Iris pigment epithelial cell (primary cell): ENCODE data around the gene SH2D6.

Source experiments
- DNase-seq: peaks from one replicate; pipeline ENCODE4 v3.0.0-alpha.2; 2011; ENCODE audit warnings: low read depth

Gene SH2D6

GRCh38 chr2:85440729-85441128 is 22.2 kb downstream of the SH2D6 start:
- no peak for DNase-seq

DNA sequence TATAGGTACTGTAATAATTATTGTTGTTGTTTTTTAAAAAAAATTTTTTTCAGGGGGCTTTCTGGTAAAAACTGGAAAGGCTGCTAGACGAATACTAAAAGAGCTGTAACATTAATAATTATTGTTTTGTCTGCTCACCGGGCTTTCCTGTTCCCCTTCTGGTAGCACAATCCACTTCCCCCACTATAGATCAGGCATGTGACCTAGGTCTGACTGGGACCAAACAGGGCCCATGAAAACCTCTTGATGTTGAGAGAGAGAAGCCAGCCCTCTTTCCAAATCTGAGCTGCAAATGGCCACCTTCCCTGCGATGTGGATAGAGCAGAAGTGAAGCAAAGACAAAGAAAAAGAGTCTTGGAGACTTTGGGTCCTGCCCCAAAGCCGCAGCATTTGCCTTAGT is 23.4 kb downstream of the SH2D6 start:
- DNase-seq: no peak

GRCh38 chr2:85444629-85445172 is 26.2 kb downstream of the SH2D6 start:
- peak; percentile 52 for DNase-seq

- DNase-seq: peak; percentile 58
Observed at GRCh38 chr2:85445316-85446295, 27.1 kb downstream of the SH2D6 start.

DNA sequence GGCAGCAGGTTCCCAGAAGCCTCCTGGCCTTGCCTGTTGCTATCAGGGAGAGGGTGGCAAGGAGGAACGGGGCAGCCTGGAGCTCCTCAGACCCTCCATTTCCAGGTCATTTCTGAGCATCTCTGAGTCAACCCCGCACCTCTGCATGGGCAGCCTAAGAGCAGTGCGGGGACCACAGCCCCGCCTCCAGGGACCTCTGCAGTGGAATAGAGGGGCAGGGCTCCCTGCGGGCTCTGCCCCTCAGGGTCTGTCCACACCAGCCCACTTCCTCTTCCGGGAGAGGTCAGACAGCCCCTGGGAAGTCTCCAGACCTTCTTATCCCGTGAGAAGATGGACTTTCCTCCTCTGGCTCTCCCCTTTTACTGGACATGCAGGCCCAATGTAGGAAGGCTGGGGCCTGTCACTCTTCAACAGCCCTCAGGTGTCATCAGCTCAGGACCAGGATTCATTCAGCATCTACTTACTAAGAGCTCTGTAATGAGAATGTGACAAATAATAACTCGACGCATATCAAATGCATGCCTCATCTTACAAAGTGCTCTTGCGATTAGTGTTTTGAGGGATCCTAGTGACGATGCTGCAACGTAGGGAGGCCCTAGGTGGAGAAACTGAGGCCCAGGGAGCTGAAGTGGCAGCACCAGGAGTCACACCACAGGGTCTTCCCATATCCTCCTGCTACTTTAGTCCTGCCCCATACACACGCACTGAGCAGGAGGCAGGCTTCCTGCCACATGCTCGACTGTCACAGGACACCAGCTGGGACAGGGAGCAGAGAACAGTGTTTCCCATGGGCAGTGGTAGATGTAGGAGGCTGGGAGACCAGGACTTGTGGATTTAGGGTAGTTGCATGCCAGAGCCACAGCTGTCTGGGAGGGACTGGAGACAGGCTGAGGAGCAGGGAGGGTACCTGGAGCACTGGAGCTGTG is 28.0 kb downstream of the SH2D6 start:
- DNase-seq: no peak

- DNase-seq: no peak
Observed at GRCh38 chr2:85447222-85447585, 28.7 kb downstream of the SH2D6 start.

GRCh38 chr2:85448461-85449213 is 30.1 kb downstream of the SH2D6 start:
- DNase-seq: no peak

DNA sequence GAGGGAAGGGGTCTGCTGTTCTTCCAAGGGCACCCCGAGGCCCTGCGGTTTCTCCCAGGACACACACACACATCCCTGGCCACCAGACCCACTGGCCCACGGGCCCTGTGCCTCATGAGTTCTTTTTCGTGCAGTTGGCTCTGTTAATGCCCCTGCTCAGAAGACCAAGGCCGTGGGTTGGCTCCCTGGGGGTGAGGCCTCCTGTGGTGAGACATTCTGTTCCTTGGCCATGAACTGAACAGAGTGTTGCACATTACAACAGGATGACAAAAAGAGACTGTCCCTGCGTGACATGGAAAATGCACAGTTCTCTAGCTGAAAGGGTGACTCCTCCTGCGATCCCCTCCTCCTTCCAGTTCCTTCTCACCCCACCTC is 30.7 kb downstream of the SH2D6 start:
- no peak for DNase-seq

GRCh38 chr2:85452237-85452636 is 33.7 kb downstream of the SH2D6 start:
- no peak for DNase-seq

- DNase-seq: no peak
Observed at GRCh38 chr2:85453571-85453970, 35.1 kb downstream of the SH2D6 start.

GRCh38 chr2:85455552-85456090 is 37.1 kb downstream of the SH2D6 start:
- DNase-seq: no peak

DNA sequence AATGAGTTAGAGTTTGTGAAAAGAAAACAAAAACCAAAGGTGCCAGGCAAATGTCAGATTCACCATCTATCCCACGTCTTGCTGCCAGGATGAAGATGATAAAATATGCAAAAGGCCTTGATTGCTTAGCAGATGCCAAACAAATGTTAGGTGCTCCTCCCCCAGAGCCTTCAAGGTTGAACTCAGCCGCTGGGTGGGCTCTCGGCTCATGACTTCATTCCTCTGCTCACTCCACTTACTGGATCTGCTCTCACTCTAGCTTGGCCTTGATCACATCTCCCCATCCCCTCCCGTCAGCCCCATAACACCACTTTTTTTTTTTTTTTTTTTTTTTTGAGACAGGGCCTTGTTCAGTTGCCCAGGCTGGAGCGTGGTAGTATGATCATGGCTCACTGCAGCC is 38.5 kb downstream of the SH2D6 start:
- no peak for DNase-seq

DNA sequence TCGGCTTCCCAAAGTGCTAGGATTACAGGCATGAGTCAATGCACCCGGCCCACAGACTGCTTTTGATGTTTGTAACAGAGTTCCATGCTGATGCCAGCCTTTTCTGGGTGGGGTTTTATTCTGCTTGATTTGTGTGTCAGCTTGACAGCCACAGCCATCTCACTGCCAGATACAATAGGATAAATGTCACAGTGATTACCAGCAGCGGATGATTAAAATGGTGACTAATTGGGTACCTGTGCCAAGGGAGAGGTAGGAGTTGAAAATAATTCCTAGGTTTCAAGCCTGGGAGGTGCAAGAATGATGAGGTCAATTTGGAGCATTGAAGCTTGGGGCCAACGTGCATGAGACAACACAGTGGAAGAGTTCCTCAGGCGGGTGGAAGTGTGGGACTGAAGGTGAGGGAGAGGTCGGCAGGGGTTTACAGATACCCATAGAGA is 39.4 kb downstream of the SH2D6 start:
- DNase-seq: no peak

GRCh38 chr2:85458601-85459563 is 40.4 kb downstream of the SH2D6 start:
- DNase-seq: peak; percentile 16

- DNase-seq: no peak
Observed at GRCh38 chr2:85459771-85460170, 41.3 kb downstream of the SH2D6 start.

DNA sequence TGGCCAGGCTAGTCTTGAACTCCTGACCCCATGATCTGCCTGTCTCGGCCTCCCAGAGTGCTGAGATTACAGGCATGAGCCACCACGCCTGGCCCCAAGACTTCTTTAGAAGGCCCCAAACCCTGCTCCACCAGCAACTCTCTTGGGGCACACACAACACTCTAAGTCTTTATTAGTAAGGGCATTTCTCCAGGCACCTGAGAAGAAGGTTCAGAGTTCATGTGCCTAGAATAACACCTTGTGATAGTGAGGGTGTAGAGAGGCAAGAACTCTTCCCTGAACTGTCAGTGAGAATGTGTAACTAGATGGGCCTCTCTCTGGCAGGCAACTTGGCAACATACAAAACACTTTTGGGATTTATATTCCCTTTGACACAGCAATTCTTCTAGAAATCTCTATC is 43.8 kb downstream of the SH2D6 start:
- DNase-seq: no peak

DNA sequence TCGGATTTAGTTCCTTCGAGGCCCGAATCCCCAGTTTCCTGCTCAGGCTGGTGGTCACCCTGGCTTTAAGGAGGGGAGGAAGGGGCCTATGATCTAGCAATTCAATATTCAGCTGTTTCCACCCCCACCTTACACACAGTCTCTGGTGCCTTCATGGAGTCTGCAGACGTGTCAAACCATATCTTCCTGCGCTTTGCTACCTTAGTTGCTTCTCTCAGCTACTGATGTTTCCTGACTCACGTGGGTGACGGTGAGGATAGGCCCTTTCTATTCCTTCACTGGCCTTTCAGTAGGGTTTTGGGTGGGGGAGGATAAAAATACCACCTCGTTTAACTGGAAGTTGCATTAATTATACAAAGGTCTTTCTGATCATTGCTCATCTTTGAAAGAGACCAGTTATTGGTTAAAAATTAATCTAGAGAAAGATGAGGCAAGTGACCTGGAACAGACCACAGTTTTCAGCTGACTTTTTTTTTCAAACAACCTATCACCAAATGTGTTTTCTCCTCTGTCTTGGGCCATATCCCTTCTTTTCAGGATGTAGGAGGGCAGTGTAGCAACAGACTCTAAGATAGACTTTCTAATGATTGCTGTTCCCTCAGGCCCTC is 49.7 kb downstream of the SH2D6 start:
- no peak for DNase-seq

DNA sequence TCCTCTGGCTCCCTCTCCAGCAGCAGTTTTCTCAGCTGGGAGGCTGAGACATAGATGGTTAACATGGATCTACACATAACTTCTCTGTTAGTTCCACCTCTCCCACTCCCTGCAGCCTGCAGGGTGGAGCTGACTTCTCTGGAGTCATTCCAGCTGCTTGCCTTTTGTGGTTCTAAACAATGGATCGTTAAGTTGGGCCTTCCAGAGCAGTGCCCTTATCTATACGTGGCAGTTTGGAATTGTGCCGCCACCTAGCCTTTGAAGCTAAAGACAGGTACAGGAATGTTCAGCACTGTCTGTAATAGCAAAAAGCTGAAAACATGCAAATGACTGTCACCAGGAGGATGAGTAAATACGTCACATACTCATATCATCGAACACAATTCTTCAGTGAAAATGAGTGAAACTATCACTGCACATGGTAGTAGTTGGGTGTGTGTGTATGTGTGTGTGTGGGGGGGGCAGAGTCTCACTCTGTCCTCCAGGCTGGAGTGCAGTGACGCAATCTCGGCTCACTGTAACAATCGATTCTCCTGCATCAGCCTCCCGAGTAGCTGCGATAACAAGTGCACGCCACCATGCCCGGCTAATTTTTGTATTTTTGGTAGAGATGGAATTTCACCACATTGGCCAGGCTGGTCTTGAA is 50.3 kb downstream of the SH2D6 start:
- peak; percentile 22 for DNase-seq
